Effector memory CD4-positive, alpha-beta T cell (primary cell): ENCODE measurements around the gene RSL1D1.
"Not testable (repeated sequence)": the region's sequence is repeated elsewhere in the genome, so short reads cannot be mapped to it uniquely, and the experiment has no call there.

Source experiments
- DNase-seq, 3 donors: peaks; one replicate each; pipeline ENCODE4 v3.0.0-alpha.2; 2020
- H3K27ac ChIP-seq: 2 replicates; pipeline ENCODE4 v1.7.0; 2013; ENCODE audit warnings: mild to moderate bottlenecking, low read length, moderate library complexity; ENCODE audit not compliant: insufficient read depth, poor library complexity, severe bottlenecking
- H3K27me3 ChIP-seq: replicated peaks from 2 replicates; pipeline ENCODE4 v1.7.0; 2013; ENCODE audit warnings: mild to moderate bottlenecking, low read length; ENCODE audit not compliant: insufficient read depth, control insufficient read depth, poor library complexity, severe bottlenecking
- H3K36me3 ChIP-seq: 2 replicates; pipeline ENCODE4 v1.7.0; 2013; ENCODE audit warnings: mild to moderate bottlenecking, low read length, moderate library complexity; ENCODE audit not compliant: control insufficient read depth, insufficient read depth
- H3K4me1 ChIP-seq: 2 replicates; pipeline ENCODE4 v1.7.0; 2013; ENCODE audit warnings: low read length, mild to moderate bottlenecking; ENCODE audit not compliant: control insufficient read depth, insufficient read depth, poor library complexity, severe bottlenecking
- H3K4me3 ChIP-seq: 2 replicates; pipeline ENCODE4 v1.7.0; 2013; ENCODE audit warnings: low read length, low read depth, mild to moderate bottlenecking; ENCODE audit not compliant: insufficient read depth, poor library complexity, severe bottlenecking
- H3K9me3 ChIP-seq: 2 replicates; pipeline ENCODE4 v1.7.0; 2013; ENCODE audit warnings: mild to moderate bottlenecking, low read length, moderate library complexity; ENCODE audit not compliant: control insufficient read depth

The RSL1D1 gene

DNA sequence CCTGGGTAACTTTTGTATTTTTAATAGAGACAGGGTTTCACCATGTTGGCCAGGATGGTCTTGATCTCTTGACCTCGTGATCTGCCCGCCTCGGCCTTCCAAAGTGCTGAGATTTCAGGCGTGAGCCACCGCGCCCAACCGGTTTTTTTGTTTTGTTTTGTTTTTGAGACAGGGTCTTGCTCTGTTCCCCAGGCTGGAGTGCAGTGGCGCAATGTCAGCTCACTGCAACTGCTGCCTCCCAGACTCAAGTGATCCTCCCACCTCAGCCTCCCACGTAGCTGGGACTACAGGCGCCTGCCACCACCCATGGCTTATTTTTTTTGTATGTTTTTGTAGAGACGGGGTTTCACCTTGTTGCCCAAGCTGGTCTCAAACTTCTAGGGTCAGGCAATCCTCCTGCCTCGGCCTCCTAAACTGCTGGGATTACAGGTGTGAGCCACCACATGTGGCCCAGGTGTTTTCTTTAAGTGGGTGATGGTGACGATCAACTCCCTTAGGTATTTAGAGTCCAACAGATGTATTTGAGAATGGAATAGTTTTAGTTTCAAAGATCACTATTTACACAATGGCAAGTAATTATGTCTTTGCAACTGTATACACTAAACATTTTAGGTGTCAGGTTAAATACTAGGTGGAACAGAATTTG is 25.7 kb downstream of the RSL1D1 start:
- H3K9me3 ChIP-seq, H3K36me3 ChIP-seq, H3K4me3 ChIP-seq, H3K27me3 ChIP-seq, H3K27ac ChIP-seq, DNase-seq, H3K4me1 ChIP-seq: not testable (repeated sequence)

DNA sequence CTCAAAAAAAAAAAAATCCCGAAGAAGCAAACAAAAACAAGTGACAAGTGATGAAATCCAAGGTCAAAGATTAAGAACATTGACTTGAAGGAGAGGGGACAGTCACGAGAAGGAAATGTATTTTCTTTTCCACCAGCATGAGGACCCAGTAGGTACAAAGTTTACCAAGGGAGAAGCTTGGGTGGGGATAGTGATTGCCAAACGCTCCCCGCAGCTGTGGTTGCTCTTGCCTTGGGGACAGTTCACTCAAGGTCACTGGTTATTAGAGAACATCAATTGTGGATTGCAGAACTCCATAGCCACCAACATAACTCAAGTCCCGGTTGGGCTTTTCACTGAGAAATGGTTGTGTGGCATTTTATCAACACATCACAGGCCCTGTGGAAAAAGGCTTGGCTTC is 27.0 kb downstream of the RSL1D1 start:
- H3K27me3 ChIP-seq, result no peaks in the 10 kb centered on the region
- no peaks in the 10 kb centered on the region for H3K4me1 ChIP-seq
- no peaks in the 10 kb centered on the region for H3K9me3 ChIP-seq
- H3K4me3 ChIP-seq, result no peak overlapping the region
- no peaks in the 10 kb centered on the region for H3K36me3 ChIP-seq
- DNase-seq, result no peak
- H3K27ac ChIP-seq, result no peak overlapping the region

DNA sequence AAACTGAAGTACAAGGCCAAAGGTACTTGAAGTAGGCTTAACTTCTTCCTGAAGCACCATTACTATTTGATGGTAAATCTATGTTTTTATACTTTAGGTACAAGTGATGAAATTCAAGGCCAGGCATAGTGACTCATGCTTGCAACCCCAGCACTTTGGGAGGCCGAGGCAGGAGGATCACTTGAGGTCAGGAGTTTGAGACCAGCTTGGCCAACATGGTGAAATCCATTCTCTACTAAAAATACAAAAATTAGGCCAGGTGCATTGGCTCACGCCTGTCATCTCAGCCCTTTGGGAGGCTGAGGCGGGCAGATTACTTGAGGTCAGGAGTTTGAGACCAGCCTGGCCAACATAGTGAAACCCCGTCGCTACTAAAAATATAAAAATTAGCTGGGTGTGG is 27.7 kb downstream of the RSL1D1 start:
- H3K27ac ChIP-seq, DNase-seq, H3K4me1 ChIP-seq, H3K9me3 ChIP-seq, H3K27me3 ChIP-seq, H3K4me3 ChIP-seq, H3K36me3 ChIP-seq: not testable (repeated sequence)

DNA sequence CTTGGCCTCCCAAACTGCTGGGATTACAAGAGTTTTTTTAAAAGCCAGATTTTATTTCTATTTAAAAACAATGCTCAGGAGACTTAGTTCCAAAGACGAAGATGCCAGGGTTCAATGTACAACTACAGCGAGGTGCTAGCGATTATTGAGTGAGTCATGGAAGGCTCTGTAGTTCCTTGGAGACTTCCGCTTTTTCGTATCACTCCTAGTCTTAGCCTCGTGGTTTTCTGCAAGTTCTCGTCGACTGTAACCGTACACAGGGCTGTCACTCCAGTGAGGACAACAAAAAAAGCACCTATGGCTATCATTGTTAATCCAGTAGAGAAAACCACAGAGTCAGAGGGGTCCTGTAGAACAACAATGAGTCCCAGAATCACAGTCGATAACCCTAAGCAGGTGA is 31.5 kb downstream of the RSL1D1 start:
- Histone ChIP-seq H3K4me1 (no peaks in the 10 kb centered on the region), H3K27ac (no peak overlapping the region), H3K36me3 (no peaks in the 10 kb centered on the region), H3K9me3 (no peaks in the 10 kb centered on the region), H3K27me3 (no peaks in the 10 kb centered on the region), H3K4me3 (no peak overlapping the region)
- no peak for DNase-seq

DNA sequence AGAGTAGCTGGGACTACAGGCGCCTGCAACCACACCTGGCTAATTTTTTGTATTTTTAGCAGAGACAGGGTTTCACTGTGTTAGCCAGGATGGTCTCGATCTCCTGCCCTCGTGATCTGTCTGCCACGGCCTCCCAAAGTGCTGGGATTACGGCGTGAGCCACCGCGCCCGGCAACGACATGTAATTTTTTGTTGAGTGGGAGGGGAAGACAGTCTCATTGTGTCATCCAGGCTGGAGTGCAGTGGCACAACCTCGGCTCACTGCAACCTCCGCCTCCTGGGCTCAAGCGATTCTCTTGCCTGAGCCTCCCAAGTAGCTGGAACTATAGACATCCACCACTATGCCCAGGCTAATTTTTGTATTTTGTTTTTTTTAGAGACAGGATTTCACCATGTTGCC is 32.4 kb downstream of the RSL1D1 start:
- not testable (repeated sequence) for H3K36me3 ChIP-seq, H3K27me3 ChIP-seq, DNase-seq, H3K4me3 ChIP-seq, H3K4me1 ChIP-seq, H3K27ac ChIP-seq, H3K9me3 ChIP-seq

DNA sequence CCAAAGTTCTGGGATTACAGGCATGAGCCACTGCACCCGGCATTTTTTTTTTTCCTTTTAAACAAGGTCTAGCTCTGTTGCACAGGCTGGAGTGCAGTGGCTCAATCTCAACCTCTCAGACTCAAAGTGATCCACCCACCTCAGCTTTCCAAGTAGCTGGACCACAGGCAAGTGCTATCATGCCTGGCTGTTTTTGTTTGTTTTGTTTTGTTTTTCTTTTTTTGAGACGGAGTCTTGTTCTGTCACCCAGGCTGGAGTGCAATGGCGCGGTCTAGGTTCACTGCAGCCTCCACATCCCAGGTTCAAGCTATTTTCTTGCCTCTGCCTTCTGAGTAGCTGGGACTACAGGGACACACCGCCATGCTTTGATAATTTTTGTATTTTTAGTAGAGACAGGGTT is 35.2 kb downstream of the RSL1D1 start:
- Histone ChIP-seq H3K4me3 (no peak overlapping the region), H3K4me1 (no peaks in the 10 kb centered on the region), H3K9me3 (no peaks in the 10 kb centered on the region), H3K27ac (no peak overlapping the region), H3K27me3 (no peaks in the 10 kb centered on the region), H3K36me3 (no peaks in the 10 kb centered on the region)
- no peak for DNase-seq

DNA sequence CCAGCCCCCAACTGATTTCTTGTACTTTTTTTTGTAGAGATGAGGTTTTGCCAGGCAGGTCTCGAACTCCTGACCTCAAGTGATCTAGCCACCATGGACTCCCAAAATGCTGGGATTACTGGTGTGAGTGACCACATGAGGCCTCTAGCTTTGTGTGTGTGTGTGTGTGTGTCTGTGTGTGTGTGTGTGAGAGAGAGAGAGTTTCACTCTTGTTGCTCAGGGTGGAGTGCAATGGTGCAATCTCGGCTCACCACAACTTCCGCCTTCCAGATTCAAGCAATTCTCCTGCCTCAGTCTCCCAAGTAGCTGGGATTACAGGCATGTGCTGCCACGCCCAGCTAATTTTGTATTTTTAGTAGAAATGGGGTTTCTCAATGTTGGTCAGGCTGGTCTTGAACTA is 36.5 kb downstream of the RSL1D1 start:
- H3K27ac ChIP-seq, H3K4me3 ChIP-seq, H3K27me3 ChIP-seq, H3K9me3 ChIP-seq, H3K4me1 ChIP-seq, H3K36me3 ChIP-seq, DNase-seq: not testable (repeated sequence)

DNA sequence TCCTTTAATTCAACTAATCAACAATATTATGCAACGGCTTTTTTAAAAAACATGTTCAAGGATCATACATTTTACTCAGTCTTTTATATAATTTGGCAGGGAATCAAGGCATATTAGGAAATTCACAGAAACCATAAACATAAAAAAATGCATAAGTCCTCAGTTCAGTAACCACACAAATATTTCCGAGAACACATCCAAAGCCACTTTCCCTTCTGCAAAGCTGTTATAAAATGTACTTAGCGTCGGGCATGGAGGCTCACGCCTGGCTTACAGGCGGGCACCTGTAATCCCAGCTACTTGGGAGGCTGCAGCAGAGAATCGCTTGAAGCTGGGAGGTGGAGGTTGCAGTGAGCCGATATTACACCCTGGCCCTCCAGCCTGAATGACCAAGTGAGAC is 44.6 kb downstream of the RSL1D1 start:
- no peak for DNase-seq
- no peak overlapping the region for H3K27ac ChIP-seq
- H3K36me3 ChIP-seq, result no peaks in the 10 kb centered on the region
- no peaks in the 10 kb centered on the region for H3K4me1 ChIP-seq
- no peaks in the 10 kb centered on the region for H3K27me3 ChIP-seq
- H3K4me3 ChIP-seq, result no peak overlapping the region
- no peaks in the 10 kb centered on the region for H3K9me3 ChIP-seq

DNA sequence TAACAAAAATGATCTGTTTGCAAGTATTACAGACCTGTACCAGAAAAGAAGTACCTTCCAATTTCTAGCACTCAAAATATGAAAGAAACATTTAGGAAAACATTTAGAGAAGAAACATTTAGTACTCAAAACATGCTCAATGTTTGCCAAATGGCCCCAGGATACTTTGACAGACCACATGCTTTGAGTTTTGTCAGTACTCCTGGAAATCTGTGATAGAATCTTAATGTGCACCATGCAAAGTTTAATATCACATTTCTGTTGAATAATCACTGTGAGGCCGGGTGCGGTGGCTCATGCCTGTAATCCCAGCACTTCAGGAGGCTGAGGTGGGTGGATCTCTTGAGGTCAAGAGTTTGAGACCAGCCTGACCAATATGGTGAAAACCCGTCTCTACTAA is 45.8 kb downstream of the RSL1D1 start:
- H3K27ac ChIP-seq, result no peak overlapping the region
- H3K27me3 ChIP-seq, result no peaks in the 10 kb centered on the region
- no peak for DNase-seq
- H3K4me3 ChIP-seq, result no peak overlapping the region
- no peaks in the 10 kb centered on the region for H3K9me3 ChIP-seq
- H3K36me3 ChIP-seq, result no peaks in the 10 kb centered on the region
- H3K4me1 ChIP-seq, result no peaks in the 10 kb centered on the region

DNA sequence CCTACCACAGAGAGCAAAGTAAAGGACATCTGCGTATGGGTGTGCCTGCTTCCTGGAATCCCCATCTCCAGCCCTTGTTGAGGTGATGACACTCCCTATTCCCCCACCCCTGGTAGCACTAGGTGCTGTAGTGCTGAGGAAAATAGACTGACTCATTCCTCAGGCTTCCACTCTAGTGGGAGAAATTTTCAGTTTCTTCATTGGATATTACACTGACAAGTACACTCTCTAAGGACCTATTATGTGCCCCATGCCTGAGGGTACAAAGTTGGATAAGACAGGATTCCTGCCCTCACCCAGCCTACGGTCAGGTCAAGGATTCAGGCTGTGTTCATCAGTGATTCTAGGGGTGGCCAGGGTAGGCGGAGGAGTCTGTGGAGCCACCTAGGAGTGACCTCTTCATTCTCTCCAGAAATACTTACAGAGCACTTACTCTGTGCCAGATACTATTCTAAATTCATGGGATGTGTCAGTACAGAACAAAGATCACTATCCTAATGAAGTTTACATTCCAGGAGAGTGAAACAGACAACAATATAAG is 49.8 kb downstream of the RSL1D1 start:
- no peaks in the 10 kb centered on the region for H3K36me3 ChIP-seq
- no peak overlapping the region for H3K27ac ChIP-seq
- H3K4me3 ChIP-seq, result no peak overlapping the region
- no peak for DNase-seq
- peaks cover 23% of the 10 kb centered on the region for H3K4me1 ChIP-seq
- H3K9me3 ChIP-seq, result no peaks in the 10 kb centered on the region
- no peaks in the 10 kb centered on the region for H3K27me3 ChIP-seq
